VCaP (cell line): ENCODE measurements around the gene TADA3.
A peak's percentile ranks its signal among the peaks of the same experiment; 100 is the strongest.

Experiments used
- H3K27ac ChIP-seq: fragments of 450-650 bp; 2 replicates; pipeline ENCODE4 v1.5.1; 2017
- CTCF ChIP-seq: fragments of 450-650 bp; conservative IDR thresholded peaks from 2 replicates; pipeline ENCODE4 v1.5.1; 2017; ENCODE audit warnings: mild to moderate bottlenecking, moderate library complexity

The TADA3 gene

GRCh38 chr3:9750556-9751411 lies 41.5 kb downstream of the TADA3 start:
- TF ChIP-seq CTCF: no peak
- peak overlapping the region; percentile 91 for H3K27ac ChIP-seq

- TF ChIP-seq CTCF: no peak
- peak within 1 kb of the TSS; percentile 91 for H3K27ac ChIP-seq
Measured at GRCh38 chr3:9749645-9750555, 42.4 kb downstream of the TADA3 start, which contains the start of gene OGG1. TSS of gene OGG1 (plus strand) at chr3:9749952. CDS start at chr3:9750287, 335 bp downstream.

GRCh38 chr3:9749296-9749644 lies 43.0 kb downstream of the TADA3 start:
- H3K27ac ChIP-seq: peak overlapping the region; percentile 91
- no peak for TF ChIP-seq CTCF

GRCh38 chr3:9748031-9748430 lies 44.2 kb downstream of the TADA3 start:
- no peak for TF ChIP-seq CTCF
- H3K27ac ChIP-seq: no peak overlapping the region

GRCh38 chr3:9747267-9747666 lies 45.0 kb downstream of the TADA3 start:
- TF ChIP-seq CTCF: no peak
- H3K27ac ChIP-seq: no peak overlapping the region

GRCh38 chr3:9746330-9746729 lies 45.9 kb downstream of the TADA3 start:
- no peak overlapping the region for H3K27ac ChIP-seq
- TF ChIP-seq CTCF: no peak

GRCh38 chr3:9745521-9745920 lies 46.8 kb downstream of the TADA3 start:
- TF ChIP-seq CTCF: no peak
- no peak overlapping the region for H3K27ac ChIP-seq
